ENCODE results near the gene ST6GAL1.

ST6GAL1 gene

DNA sequence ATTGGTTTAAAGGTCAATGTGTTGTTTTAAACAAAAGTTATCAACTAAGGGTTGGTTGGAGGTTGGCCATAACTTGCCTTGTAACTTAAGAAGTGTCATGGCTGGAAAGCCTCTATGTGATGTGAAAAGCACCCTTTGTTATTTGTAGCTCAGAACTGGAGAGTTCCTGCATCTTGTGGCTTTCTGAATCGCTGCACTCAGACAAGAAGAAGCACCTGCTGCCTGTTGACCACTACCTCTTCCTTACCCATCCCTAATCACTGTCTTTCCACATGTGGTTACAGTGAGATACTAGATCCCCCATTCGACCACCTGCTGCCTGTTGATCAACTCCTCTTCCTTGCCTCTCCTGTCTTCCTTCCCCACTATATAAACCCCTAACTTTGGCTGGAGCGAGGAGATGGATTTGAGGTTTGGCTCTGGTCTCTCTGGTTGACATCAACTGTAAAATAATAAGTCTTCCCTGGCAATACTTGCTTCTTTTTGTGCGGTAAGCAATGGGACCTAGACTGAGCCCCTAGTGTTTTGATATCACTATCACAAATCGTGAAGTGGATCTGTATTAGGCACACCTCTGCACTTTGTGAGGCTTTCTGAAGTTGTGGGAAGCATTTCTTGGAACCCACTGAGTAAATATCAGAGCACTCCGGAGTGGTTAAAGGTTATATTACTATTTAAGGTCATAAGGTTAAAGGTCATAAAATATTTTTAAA is 195.1 kb downstream of the ST6GAL1 start:
- DNase-seq, result no peak

All from hippocampal formation (tissue), 2 donors.